Breast epithelium (tissue), 4 donors: ENCODE data around the gene NFATC3. TPM values are rescaled to one million over a fixed set of nuclear protein-coding genes. Genes with fewer than 3 reads are reported as not detected.

Source experiments
- DNase-seq, 2 donors: peaks; one replicate each; pipeline ENCODE4 v3.0.0-alpha.2; 2019; ENCODE audit warnings: low spot score in 2 of 2
- H3K27ac ChIP-seq, 2 donors: fragments of 200-600 bp; sonication (generic) in 1 of 2; one replicate each; pipeline ENCODE4 v1.5.1; 2016 to 2019; ENCODE audit warnings: mild to moderate bottlenecking in 1 of 2
- H3K27me3 ChIP-seq, 2 donors: fragments of 200-600 bp; sonication (generic) in 1 of 2; one replicate each; pipeline versions ENCODE4 v1.5.1 to v1.6.0; 2017 to 2019; ENCODE audit warnings: control low read depth in 1 of 2, mild to moderate bottlenecking in 1 of 2
- H3K36me3 ChIP-seq: fragments of 200-600 bp; one replicate; pipeline ENCODE4 v1.5.1; 2019
- H3K4me1 ChIP-seq, 2 donors: fragments of 200-600 bp; sonication (generic); one replicate each; pipeline ENCODE4 v1.5.1; 2016 to 2019; ENCODE audit warnings: control low read depth in 1 of 2
- H3K4me3 ChIP-seq, 3 donors: fragments of 200-600 bp; sonication (generic); 1 replicate in 2 of 3; 2 replicates in 1 of 3; pipeline ENCODE4 v1.5.1; 2016 to 2019; ENCODE audit warnings: mild to moderate bottlenecking in 3 of 3, moderate library complexity in 2 of 3
- H3K9me3 ChIP-seq, 2 donors: fragments of 200-600 bp; sonication (generic) in 1 of 2; one replicate each; pipeline ENCODE4 v1.5.1; 2016 to 2019; ENCODE audit warnings: control low read depth in 1 of 2
- POLR2A ChIP-seq: fragments of 450-650 bp; IDR thresholded peaks from one replicate; pipeline ENCODE4 v1.6.1; 2016; ENCODE audit warnings: antibody characterized with exemption, mild to moderate bottlenecking, moderate library complexity
- POLR2AphosphoS5 ChIP-seq, 3 donors: sonication (generic); formaldehyde crosslinking; IDR thresholded peaks; one replicate each; pipeline ENCODE4 v1.6.1; 2017; ENCODE audit warnings: antibody characterized with exemption in 3 of 3
- intact Hi-C: fragments of 100-400 bp; cut with DNase I; formaldehyde crosslinking; loops from one replicate; pipeline ENCODE4 v1.15.1; 2023; ENCODE audit warnings: low total_unique reads
- total RNA-seq, 3 donors: library from RNA; depleted of rRNA; stranded (reverse); fragments of >200 nt; gene quantifications; one replicate each; pipeline ENCODE4 v1.1.0, GENCODE V29; 2016
- TF ChIP-seq, protein P1 (sequence below), 3 donors: fragments of 450-650 bp; IDR thresholded peaks; one replicate each; pipeline ENCODE4 v1.5.1; 2016 to 2017; ENCODE audit warnings: antibody characterized with exemption in 3 of 3, mild to moderate bottlenecking in 3 of 3, moderate library complexity in 3 of 3

Gene NFATC3
- total RNA-seq, 3 donors from 2014 or later: 52.0 to 64.2 (median 60.6) TPM

DNA sequence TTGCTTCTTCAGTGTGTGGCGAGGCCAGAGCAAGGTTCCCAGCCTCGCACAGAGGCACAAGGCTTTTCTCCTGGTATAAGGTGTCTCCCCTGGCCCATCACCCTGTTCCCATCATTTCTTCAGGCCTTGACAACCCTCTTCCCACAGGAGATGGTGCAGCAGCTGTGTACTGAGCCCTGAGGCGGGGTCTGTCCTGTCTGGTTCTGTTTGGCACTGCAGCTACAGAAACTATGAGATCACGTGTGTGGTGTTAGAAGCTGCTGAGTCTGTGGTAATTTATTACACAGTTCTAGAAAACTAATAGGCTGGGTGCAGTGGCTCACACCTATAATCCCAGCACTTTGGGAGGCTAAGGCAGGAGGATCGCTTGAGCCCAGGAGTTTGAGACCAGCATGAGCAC is 167.2 kb downstream of the NFATC3 start:
- no peaks in the 10 kb centered on the region for H3K36me3 ChIP-seq

DNA sequence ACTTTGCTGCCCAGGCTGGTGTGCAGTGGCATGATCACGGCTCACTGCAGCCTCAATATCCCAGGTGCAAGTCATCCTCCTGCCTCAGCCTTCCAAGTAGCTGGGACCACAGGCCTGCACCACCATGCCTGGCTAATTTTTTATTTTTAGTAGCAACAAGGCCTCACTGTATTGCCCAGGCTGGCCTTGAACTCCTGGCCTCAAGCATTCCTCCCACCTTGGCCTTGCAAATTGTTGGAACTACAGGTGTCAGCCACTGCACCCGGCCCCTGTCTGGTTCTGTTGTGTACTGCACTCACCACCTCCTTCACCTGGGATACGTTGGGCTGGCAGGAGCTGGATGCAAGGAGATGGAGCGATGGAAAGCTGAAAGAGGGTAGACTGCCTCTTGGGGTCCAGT is 168.6 kb downstream of the NFATC3 start:
- H3K4me3 ChIP-seq: no peak overlapping the region
- no peak overlapping the region for H3K27ac ChIP-seq
- no peaks in the 10 kb centered on the region for H3K9me3 ChIP-seq
- H3K27me3 ChIP-seq: no peaks in the 10 kb centered on the region
- intact Hi-C loops: no loop called here
- no peaks in the 10 kb centered on the region for H3K4me1 ChIP-seq
- TF ChIP-seq POLR2AphosphoS5 (IDR thresholded peaks at IDR 0.05) (no peak), POLR2A (no peak)
- TF ChIP-seq, protein P1, sequence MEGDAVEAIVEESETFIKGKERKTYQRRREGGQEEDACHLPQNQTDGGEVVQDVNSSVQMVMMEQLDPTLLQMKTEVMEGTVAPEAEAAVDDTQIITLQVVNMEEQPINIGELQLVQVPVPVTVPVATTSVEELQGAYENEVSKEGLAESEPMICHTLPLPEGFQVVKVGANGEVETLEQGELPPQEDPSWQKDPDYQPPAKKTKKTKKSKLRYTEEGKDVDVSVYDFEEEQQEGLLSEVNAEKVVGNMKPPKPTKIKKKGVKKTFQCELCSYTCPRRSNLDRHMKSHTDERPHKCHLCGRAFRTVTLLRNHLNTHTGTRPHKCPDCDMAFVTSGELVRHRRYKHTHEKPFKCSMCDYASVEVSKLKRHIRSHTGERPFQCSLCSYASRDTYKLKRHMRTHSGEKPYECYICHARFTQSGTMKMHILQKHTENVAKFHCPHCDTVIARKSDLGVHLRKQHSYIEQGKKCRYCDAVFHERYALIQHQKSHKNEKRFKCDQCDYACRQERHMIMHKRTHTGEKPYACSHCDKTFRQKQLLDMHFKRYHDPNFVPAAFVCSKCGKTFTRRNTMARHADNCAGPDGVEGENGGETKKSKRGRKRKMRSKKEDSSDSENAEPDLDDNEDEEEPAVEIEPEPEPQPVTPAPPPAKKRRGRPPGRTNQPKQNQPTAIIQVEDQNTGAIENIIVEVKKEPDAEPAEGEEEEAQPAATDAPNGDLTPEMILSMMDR (IDR thresholded peaks at IDR 0.05): no peak
- no peaks in the 10 kb centered on the region for H3K36me3 ChIP-seq
- no peak for DNase-seq

More for the DNA sequence above, 167.2 kb downstream of the NFATC3 start:
- H3K27me3 ChIP-seq: no peaks in the 10 kb centered on the region
- H3K27ac ChIP-seq: no peak overlapping the region
- H3K4me1 ChIP-seq: no peaks in the 10 kb centered on the region
- H3K4me3 ChIP-seq: no peak overlapping the region
- no peak for DNase-seq
- TF ChIP-seq POLR2AphosphoS5 (IDR thresholded peaks at IDR 0.05) (no peak), POLR2A (no peak)
- TF ChIP-seq, protein P1 (IDR thresholded peaks at IDR 0.05): no peak
- no peaks in the 10 kb centered on the region for H3K9me3 ChIP-seq
- intact Hi-C loops: no loop called here

DNA sequence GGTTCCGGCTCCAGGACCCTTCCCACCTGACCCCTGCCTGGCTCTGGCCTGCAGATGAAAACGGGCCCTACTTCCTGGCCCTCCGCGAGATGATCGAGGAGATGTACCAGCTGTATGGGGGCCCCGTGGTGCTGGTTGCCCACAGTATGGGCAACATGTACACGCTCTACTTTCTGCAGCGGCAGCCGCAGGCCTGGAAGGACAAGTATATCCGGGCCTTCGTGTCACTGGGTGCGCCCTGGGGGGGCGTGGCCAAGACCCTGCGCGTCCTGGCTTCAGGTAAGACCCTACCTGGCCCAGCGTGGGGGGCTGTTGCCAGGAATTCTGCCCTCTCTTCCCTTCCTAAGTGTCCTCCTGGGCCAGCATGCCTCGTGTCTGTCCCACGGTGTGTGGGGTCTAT is 170.5 kb downstream of the NFATC3 start:
- Histone ChIP-seq H3K4me3 (no peak overlapping the region), H3K9me3 (no peaks in the 10 kb centered on the region), H3K27ac (no peak overlapping the region), H3K36me3 (peaks cover 5% of the 10 kb centered on the region), H3K27me3 (no peaks in the 10 kb centered on the region), H3K4me1 (no peaks in the 10 kb centered on the region)
- TF ChIP-seq, protein P1 (IDR thresholded peaks at IDR 0.05): no peak
- TF ChIP-seq POLR2A (no peak), POLR2AphosphoS5 (IDR thresholded peaks at IDR 0.05) (no peak)
- no peak for DNase-seq
- intact Hi-C loops: loop anchor here (1.0 kb wide), 1 partner anchor 28 kb away; no protein-coding TSS in a partner anchor

DNA sequence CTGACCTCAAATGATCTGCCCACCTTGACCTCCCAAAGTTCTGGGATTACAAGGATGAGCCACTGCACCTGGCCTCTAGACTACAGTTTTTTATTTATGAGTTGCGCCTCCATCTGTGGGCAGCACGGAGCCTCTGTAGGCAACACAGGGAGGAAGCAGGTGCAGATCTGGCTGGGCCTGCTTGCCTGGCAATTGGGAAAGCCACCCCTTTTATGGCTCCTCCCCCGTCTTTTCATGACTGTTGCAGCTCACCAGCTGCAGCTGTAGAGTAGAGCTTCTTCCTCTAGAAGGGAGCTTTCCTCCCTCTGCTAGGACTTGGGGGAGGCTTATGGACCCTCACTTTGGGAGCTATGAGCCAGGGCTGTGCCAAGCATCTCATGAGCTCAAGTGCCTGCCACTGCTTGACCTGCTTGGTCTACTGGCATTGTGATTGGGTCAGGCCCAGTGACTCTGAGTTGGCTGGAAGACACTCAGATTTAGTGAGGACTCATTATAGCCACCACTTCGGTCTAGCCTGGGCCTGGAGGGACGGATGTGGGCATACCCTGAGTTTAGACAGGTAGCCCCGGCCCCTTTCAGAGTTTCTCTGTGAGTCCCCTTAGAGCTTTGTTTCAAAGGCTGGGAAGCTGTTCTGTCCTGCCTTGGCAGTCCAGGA is 172.2 kb downstream of the NFATC3 start:
- intact Hi-C loops: no loop called here
- Histone ChIP-seq H3K9me3 (no peaks in the 10 kb centered on the region), H3K36me3 (peaks cover 5% of the 10 kb centered on the region), H3K27ac (peak overlapping the region; percentile 52 to 72), H3K4me3 (no peak overlapping the region), H3K4me1 (no peaks in the 10 kb centered on the region), H3K27me3 (no peaks in the 10 kb centered on the region)
- TF ChIP-seq, protein P1 (IDR thresholded peaks at IDR 0.05): no peak
- no peak for TF ChIP-seq POLR2AphosphoS5 (IDR thresholded peaks at IDR 0.05)
- DNase-seq: no peak

DNA sequence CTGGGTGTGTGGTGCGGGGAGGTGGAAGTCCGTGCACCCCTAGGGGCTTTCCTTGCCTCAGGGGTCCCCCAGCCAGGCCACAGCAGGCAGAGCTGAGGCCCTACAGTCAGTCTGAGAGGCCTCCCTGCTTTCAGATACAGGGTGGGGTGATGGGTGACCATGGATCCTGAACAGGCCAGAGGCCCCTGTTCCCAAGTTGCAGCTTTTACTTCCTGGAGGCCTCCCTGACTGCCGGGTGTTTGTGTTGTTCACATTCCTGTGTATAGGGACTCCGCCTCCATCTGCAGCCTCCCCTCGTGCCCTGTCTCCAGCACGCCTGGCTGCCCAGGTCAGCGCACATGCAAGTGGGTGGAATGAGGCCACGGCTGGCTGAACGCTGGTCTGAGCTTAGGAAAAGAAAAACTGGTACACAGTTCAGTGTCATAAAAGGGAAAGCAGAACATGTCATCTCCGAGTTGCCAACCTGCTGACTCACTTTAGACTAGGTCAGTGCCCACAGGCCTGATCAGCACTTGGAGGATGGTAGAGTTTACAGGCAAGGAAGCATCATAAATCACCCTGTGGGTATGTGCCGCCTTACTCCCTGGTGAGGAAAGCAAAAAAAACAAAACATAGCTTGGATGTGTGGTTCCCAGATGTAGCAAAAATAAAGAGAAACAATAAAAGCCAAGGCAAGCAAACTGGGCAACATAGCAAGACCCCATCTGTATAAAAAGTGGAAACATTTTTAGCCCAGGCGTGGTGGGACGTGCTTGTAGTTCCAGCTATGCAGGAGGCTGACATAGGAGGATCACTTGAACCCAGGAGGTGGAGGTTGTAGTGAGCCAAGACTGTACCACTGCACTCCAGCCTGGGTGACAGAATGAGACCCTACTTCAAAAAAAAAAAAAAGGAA is 173.0 kb downstream of the NFATC3 start:
- H3K27me3 ChIP-seq: no peaks in the 10 kb centered on the region
- H3K36me3 ChIP-seq: peaks cover 5% of the 10 kb centered on the region
- H3K4me1 ChIP-seq: no peaks in the 10 kb centered on the region
- no peak overlapping the region for H3K4me3 ChIP-seq
- peak overlapping the region; percentile 52 to 72 for H3K27ac ChIP-seq
- no peaks in the 10 kb centered on the region for H3K9me3 ChIP-seq
- TF ChIP-seq, protein P1 (IDR thresholded peaks at IDR 0.05): no peak
- TF ChIP-seq POLR2A (no peak), POLR2AphosphoS5 (IDR thresholded peaks at IDR 0.05) (no peak)
- intact Hi-C loops: no loop called here
- no peak for DNase-seq
